Measurements from ENCODE around the gene MON1B.
A peak's percentile ranks its signal among the peaks of the same experiment; 100 is the strongest.

Gene MON1B

DNA sequence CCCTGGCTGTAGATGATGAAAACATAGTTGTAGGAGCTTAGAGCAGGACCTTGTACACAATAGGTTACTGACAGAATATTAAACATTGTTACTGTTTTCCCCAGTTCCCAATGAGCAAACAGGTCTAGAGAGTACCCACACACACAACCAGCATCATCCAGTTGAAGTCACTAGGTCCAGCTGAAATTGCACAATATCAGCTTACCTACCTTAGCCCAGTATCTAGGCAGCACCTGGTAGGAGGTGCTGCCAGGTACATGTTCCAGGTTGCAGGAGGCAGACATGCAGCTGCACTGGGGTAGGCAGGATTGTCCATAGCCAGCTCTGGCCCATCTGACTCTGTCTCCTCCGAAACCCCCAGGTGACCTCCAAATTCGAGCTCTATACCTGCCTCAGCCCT lies 6.8 kb downstream of the MON1B start:
- no peak for TF ChIP-seq POU2F2 (IDR thresholded peaks at IDR 0.05; ENCODE audit: low read depth, low read length)
- no peak for TF ChIP-seq POLR2A (IDR thresholded peaks at IDR 0.05; ENCODE audit: low read depth, low read length)
- 0 out of 2 replicates have a peak, but pooled peaks have one; percentile 33 for TF ChIP-seq POLR2AphosphoS5 (IDR thresholded peaks at IDR 0.05; ENCODE audit: low read depth, low read length)
- FAIRE-seq (no peak), DNase-seq (ENCODE audit: insufficient read length, low spot score) (no peak)

DNA sequence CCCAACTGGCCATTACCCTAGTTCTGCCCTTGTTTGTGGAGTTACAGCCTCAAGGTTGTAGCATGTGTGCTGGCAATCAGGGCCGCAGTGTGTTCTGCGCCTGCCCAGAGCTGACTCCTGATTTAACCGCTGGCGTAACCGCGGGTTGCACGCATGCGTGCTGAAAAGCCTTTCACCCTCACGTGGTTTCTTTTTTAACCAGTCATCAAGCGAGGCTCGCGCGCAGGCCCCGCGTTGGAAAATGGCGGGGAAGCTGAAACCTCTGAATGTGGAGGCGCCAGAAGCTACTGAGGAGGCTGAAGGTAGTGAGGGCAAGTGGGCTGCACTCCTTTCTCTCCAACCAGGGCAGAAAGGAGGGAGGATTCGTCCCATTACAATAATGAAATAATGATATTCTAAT lies 8.2 kb downstream of the MON1B start, which contains the start of gene SYCE1L:
Gene SYCE1L, plus strand, starts transcription at position 198 of the 400 bp plus-strand sequence. Its CDS starts 44 bp downstream, at position 242.
- DNase-seq (ENCODE audit: insufficient read length, low spot score) (no peak), FAIRE-seq (no peak)
- TF ChIP-seq POU2F2 (IDR thresholded peaks at IDR 0.05; ENCODE audit: low read depth, low read length) (no peak), SPI1 (IDR thresholded peaks at IDR 0.05; ENCODE audit: low read depth, low read length) (no peak), POLR2AphosphoS5 (IDR thresholded peaks at IDR 0.05; ENCODE audit: low read depth, low read length) (no peak), TAF1 (IDR thresholded peaks at IDR 0.05; ENCODE audit: low read depth, low read length) (no peak), PAX5 (IDR thresholded peaks at IDR 0.05; ENCODE audit: insufficient read depth, low read length, severe bottlenecking) (no peak), POLR2A (IDR thresholded peaks at IDR 0.05; ENCODE audit: low read depth, low read length) (no peak)

DNA sequence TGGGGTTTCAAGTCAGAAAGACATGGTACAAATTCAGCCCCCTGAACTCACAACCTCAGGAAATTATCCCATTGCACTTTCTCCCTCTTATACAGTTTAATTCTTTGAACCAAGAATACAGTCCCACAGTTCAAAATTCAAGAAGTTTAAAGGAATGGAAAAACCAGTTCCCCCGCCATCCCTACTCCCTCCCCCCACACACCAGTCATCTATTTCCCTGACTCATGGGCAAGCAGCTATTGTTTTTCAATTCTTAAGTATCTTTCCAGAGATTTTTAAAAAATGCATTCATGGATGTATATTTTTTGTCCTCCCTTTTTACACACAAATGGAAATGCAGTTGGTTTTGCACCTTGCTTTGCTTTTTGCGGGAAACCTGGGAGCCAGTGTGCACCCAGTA lies 15.5 kb downstream of the MON1B start:
- DNase-seq (ENCODE audit: insufficient read length, low spot score) (no peak), FAIRE-seq (no peak)
- TF ChIP-seq TAF1 (IDR thresholded peaks at IDR 0.05; ENCODE audit: low read depth, low read length) (no peak), PAX5 (IDR thresholded peaks at IDR 0.05; ENCODE audit: insufficient read depth, low read length, severe bottlenecking) (no peak), SPI1 (IDR thresholded peaks at IDR 0.05; ENCODE audit: low read depth, low read length) (no peak), POLR2AphosphoS5 (IDR thresholded peaks at IDR 0.05; ENCODE audit: low read depth, low read length) (no peak), POLR2A (IDR thresholded peaks at IDR 0.05; ENCODE audit: low read depth, low read length) (no peak), POU2F2 (IDR thresholded peaks at IDR 0.05; ENCODE audit: low read depth, low read length) (no peak)

DNA sequence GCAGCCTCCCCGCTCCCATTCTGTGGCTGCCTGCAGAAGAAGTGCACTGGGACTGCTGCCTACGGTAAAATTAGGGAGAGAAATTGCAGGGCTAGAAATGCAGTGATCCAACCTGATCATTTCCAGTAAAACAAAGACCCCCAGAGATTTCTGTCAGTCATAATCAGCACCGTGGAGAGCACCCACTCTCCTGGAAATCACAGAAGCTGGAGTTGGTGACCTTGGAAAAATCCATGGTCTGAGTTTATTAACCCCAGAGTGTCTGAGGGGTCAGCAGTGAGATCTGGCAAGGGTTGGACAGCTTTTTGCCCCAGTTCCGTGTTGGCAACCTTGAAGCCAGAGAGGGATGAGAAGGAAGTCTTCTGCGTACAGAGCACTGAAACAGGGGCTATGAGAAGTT lies 16.0 kb downstream of the MON1B start:
- TF ChIP-seq POLR2AphosphoS5 (IDR thresholded peaks at IDR 0.05; ENCODE audit: low read depth, low read length) (no peak), TAF1 (IDR thresholded peaks at IDR 0.05; ENCODE audit: low read depth, low read length) (no peak), PAX5 (IDR thresholded peaks at IDR 0.05; ENCODE audit: insufficient read depth, low read length, severe bottlenecking) (no peak), POLR2A (IDR thresholded peaks at IDR 0.05; ENCODE audit: low read depth, low read length) (no peak), SPI1 (IDR thresholded peaks at IDR 0.05; ENCODE audit: low read depth, low read length) (no peak)
- FAIRE-seq: no peak

DNA sequence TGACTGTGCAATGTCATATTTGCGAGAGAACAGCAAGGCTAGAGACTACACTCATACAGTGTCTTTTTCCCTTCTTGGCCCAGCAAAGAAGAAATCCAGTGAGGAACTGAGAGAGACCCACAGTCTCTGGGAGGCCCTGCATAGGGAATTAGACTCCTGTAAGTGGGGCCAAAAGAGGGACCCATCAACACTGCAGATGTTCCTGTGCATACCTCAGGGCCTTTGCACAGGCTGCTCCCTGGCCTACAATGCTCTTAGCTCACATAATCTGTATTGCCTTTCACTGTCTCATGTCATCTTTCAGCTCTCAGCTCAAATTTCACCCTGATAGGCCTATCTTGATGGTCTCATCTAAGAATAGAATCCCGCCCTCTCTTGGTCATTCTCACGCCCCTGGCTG lies 17.4 kb downstream of the MON1B start:
- FAIRE-seq (no peak), DNase-seq (ENCODE audit: insufficient read length, low spot score) (no peak)
- no peak for TF ChIP-seq POLR2A (IDR thresholded peaks at IDR 0.05; ENCODE audit: low read depth, low read length)
- no peak for TF ChIP-seq PAX5 (IDR thresholded peaks at IDR 0.05; ENCODE audit: insufficient read depth, low read length, severe bottlenecking)
- TF ChIP-seq POLR2AphosphoS5 (IDR thresholded peaks at IDR 0.05; ENCODE audit: low read depth, low read length): no peak
- TF ChIP-seq SPI1 (IDR thresholded peaks at IDR 0.05; ENCODE audit: low read depth, low read length): no peak
- no peak for TF ChIP-seq POU2F2 (IDR thresholded peaks at IDR 0.05; ENCODE audit: low read depth, low read length)
- TF ChIP-seq TAF1 (IDR thresholded peaks at IDR 0.05; ENCODE audit: low read depth, low read length): no peak

More for the DNA sequence above, 16.0 kb downstream of the MON1B start:
- DNase-seq (ENCODE audit: insufficient read length, low spot score): no peak

DNA sequence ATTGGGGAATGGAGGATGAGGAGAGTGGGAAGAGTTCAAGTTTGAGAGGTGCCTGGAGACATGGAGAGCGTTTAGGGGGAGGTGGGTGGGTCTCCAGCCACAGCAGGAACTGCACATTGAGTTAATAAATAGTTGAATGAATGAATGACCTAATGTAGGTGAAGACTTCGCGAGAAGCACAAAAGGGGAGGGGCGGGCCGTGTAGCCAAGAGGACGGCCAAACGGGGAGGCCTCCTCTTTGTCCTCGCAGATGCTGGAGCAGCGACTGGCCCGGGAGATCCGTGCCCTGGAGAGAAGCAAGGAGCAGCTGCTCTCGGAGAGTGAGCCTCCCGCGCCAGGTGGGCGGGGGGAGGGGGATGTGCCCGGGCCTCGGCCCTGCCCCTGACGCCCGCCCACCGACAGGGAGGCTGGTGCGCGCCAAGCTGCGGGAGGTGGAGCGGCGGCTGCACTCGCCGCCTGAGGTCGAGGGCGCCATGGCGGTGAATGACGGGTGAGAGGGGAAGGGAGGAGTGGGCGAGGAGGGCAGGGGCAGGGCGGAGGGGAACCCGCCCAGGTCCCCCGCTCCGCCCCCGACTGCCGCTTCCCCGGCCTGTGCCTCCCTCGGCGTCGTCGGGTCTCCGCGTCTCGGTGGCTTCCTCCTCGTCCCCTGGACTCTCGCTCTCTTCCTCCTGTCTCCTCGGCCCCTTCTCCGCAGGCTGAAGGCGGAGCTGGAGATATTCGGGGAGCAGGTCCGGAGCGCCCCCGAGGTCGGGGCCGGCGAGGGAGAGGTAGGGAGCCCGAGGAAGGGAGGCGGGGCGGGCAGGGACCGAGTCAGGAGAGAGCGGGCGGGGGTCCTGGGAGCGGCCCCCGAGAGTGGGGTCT lies 21.1 kb downstream of the MON1B start:
- DNase-seq (ENCODE audit: insufficient read length, low spot score) (peak; percentile 74), FAIRE-seq (peak; percentile 91)
- TF ChIP-seq TAF1 (IDR thresholded peaks at IDR 0.05; ENCODE audit: low read depth, low read length): no peak
- no peak for TF ChIP-seq PAX5 (IDR thresholded peaks at IDR 0.05; ENCODE audit: insufficient read depth, low read length, severe bottlenecking)
- no peak for TF ChIP-seq POU2F2 (IDR thresholded peaks at IDR 0.05; ENCODE audit: low read depth, low read length)
- no peak for TF ChIP-seq POLR2A (IDR thresholded peaks at IDR 0.05; ENCODE audit: low read depth, low read length)
- TF ChIP-seq POLR2AphosphoS5 (IDR thresholded peaks at IDR 0.05; ENCODE audit: low read depth, low read length): no peak
- no peak for TF ChIP-seq SPI1 (IDR thresholded peaks at IDR 0.05; ENCODE audit: low read depth, low read length)

DNA sequence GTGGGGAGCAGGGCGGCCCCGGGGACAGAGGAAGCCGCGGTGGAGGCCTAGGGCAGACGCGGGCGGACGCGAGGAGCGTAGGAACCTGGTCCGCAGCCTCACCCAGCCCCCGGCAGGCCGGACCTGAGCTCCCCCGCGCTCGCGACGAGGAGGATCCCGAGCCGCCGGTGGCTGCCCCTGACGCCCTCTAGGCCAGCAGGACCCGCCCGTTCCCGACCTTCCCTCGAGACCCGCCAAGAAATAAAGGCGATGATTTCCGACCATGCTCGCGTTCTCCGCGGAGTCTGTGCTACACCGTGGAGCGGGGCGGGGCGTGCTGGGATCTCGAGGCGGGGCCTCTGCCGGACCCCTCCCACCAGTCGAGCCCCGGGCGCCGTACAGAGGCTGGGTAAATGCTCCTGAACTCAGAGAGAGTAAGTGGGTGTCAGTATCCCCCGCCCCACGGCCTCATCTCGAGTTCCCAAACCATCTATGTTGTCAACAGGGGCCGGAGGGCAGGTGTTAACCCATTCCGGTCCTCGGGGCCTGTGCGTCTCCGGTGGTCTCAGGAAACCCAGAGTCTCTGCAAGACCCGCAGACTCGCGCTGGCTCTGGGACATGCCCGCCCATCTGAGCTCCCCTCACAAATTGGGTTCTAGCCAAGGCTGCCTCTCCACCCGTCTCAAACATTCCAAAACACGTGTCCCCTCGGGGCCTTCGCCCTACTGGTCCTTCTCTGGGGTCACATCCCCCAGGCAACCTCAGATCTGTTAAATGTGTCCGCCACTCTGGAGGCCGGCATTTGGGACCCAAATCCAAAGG lies 22.0 kb downstream of the MON1B start:
- FAIRE-seq (peak; percentile 81), DNase-seq (ENCODE audit: insufficient read length, low spot score) (peak; percentile 57)
- TF ChIP-seq POLR2A (IDR thresholded peaks at IDR 0.05; ENCODE audit: low read depth, low read length): no peak
- TF ChIP-seq POU2F2 (IDR thresholded peaks at IDR 0.05; ENCODE audit: low read depth, low read length): no peak
- TF ChIP-seq PAX5 (IDR thresholded peaks at IDR 0.05; ENCODE audit: insufficient read depth, low read length, severe bottlenecking): no peak

DNA sequence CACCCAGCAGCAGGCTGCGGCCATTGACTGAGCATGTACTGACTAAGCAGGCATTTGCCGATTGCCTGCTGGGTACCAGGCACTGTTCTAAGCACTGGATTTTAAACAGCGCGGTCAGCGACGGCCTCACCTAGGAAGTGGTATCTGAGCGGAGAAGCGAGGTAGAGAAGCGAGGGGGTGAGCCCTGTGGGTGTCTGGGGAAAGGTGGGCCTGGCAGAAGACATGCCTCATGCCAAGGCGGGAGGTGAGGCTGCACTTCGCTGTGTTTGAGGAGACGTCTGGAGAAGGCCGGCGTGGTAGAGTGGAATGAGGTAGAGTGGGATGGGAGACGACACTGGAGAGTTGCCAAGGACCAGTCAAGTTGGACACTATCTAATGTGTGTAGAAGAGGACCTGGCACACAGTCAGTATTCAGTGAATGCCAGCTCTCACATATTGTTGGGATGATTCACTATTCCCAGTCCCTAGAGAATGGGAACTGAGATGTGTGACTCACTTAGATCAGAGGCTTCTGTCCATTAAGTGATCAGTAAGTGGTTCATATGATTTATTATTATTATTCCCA lies 22.6 kb downstream of the MON1B start:
- TF ChIP-seq POLR2A (IDR thresholded peaks at IDR 0.05; ENCODE audit: low read depth, low read length) (no peak), POLR2AphosphoS5 (IDR thresholded peaks at IDR 0.05; ENCODE audit: low read depth, low read length) (no peak), TAF1 (IDR thresholded peaks at IDR 0.05; ENCODE audit: low read depth, low read length) (no peak), SPI1 (IDR thresholded peaks at IDR 0.05; ENCODE audit: low read depth, low read length) (no peak), POU2F2 (IDR thresholded peaks at IDR 0.05; ENCODE audit: low read depth, low read length) (no peak), PAX5 (IDR thresholded peaks at IDR 0.05; ENCODE audit: insufficient read depth, low read length, severe bottlenecking) (no peak)
- FAIRE-seq: no peak

More for the DNA sequence above, 22.6 kb downstream of the MON1B start:
- DNase-seq (ENCODE audit: insufficient read length, low spot score): no peak
